GM18909 (cell line): ENCODE results near the gene KLF6.
A peak's percentile ranks its signal among the peaks of the same experiment; 100 is the strongest.

Source experiments
- ATAC-seq: cut with Tn5 transposase; IDR thresholded peaks from one replicate; pipeline ENCODE4 v1.9.1; 2021; ENCODE audit warnings: mild to moderate bottlenecking; ENCODE audit not compliant: unreplicated experiment, poor library complexity

KLF6 gene

DNA sequence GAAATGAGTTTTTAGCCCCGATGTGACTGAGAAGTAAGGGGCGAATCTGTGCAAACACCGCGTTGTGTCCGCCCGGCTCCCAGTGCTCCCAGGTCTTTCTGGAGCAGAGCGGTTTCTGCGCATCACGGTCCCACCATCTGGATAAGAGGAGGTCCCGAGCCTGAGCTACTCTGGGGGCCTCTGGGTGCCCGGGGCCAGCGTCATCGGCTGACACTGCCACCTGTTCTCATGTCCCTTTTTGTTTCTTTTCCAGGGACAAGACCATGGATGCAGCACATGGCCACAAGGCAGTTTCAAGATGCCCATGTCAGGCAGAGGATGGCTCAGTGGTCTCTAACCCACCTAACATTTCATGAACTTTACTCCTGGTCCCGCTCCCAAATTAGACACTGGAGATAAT is 24.9 kb downstream of the KLF6 start:
- no peak for ATAC-seq

DNA sequence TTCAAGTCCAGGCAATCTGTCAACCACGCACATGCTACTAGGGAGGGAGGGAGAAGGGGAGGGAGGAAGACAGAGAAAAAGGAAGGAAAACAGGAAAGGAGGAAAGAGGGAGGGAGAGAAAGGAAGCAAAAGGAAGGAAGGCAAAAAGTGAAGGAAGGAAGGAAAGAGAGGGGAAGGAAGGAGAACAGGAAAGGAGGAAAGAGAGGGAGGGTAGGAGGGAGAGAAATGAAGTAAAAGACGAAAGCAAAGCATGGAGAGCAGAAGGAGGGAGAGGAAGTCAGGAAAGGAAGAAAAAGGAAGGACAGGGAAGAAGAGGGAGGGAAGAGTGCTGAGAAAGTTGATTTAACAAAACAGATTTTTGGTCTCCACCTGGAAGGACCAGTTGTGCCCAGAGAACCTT is 25.6 kb downstream of the KLF6 start:
- no peak for ATAC-seq

GRCh38 chr10:3758491-3758970 is 26.5 kb downstream of the KLF6 start:
- no peak for ATAC-seq

- peak; percentile 85 for ATAC-seq
These were observed 27.1 kb downstream of the KLF6 start for GRCh38 chr10:3757638-3758490.

GRCh38 chr10:3757250-3757637 is 27.8 kb downstream of the KLF6 start:
- no peak for ATAC-seq

GRCh38 chr10:3756360-3756740 is 28.7 kb downstream of the KLF6 start:
- ATAC-seq = no peak

DNA sequence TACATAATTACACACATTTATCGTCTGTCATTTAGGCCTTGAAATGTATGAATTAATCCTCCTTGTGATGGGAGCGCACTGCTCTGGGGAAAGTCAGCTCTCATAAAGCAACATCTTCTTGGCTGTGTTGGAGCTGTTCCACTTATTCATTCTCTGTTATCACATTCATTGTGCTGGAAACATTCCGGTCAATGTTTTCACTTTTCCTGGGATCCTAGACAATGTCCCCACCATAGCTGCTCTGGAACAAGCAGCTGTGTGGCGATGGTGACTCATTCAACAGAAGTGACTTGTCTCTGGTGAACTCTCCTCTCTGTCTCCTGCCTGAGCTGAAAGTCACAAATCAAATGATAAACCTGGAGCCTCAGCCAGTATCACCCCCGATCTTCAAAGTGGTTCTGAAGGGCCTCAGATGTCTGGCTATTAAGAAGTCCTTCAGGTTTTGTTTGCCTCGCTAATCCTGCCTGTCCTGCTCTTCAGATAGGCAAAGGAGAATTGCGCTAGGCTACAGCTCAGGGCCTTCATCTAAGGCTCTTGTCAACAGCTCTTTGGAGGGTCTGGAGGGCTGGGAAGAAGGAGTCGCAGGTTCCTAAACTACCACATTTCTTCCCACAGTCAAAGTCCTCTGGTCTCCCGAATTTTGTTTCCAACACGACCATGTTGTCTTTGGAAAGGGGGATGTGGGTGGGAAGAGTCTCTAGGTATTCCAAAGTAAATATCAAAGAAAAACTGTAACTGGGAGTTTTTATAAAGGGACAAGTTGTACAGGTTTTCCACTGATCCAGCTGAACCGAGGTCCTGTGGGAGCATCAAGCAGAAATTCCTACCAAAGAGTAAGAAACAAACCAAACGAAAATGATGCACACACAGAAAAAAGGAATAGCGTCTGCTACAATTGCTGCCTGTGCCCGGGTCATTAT is 29.3 kb downstream of the KLF6 start:
- no peak for ATAC-seq

GRCh38 chr10:3754727-3755439 is 30.1 kb downstream of the KLF6 start:
- ATAC-seq = no peak

- no peak for ATAC-seq
These were observed 34.2 kb downstream of the KLF6 start for GRCh38 chr10:3750854-3751253.

DNA sequence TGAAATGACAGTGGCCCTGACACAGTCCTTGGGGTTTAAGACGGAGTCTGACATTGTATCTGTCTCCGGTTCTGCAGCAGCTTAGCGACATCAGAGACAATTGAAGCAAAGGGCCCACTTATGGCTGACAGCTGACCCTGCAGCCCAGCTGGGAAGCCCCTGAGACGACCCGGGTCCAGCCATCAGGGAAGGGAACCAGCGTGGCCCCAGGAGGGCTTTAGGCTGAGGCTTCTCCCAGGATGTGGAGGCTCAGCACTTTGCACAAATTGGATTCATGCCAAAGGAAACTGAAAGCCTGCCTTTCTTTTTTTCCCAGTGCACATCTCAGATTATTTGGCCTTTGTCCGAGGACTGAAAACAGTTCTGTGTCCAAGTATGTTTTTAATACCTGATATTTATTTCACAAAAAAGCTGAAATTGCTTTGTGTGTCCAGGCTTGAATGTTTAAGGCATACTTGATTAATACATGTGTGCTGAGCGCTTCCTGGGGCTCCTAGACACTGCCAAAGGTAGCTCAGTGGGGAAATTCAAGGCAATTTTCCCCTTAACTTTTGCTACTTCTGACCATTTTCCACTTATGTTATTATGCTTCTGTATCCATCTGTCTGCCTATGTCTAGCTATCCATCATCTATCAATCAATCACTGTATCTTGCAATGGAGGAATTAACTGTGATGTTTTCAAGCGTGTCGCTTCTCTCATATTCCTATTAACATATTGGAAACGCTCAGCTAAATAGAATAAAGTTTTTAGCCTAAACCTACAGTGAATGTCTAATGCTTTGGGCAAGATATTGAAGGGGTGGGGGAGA is 34.8 kb downstream of the KLF6 start:
- peak; percentile 43 for ATAC-seq

DNA sequence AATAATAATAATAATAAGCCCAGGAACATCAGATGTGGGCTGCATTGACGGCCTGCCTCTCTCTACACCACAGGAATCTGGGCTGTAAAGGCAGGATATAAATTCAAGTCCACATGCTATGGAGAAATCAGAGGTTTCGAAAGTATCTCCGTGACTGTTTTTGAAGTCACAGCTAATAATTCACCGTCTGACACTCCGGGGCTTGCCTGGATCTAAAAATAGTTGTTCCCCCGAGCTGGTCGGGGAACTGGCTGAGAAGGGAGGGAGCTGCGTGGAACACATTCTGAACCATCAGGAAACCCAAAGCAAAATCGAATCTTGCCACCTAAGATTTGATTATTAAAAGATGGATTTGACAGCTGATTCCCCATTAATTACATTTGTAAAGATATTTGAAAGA is 35.4 kb downstream of the KLF6 start:
- ATAC-seq = peak; percentile 50

- no peak for ATAC-seq
These were observed 36.0 kb downstream of the KLF6 start for GRCh38 chr10:3749011-3749410.

- ATAC-seq = no peak
These were observed 36.5 kb downstream of the KLF6 start for GRCh38 chr10:3748484-3748883.

- ATAC-seq = no peak
These were observed 37.0 kb downstream of the KLF6 start for GRCh38 chr10:3747984-3748383.

DNA sequence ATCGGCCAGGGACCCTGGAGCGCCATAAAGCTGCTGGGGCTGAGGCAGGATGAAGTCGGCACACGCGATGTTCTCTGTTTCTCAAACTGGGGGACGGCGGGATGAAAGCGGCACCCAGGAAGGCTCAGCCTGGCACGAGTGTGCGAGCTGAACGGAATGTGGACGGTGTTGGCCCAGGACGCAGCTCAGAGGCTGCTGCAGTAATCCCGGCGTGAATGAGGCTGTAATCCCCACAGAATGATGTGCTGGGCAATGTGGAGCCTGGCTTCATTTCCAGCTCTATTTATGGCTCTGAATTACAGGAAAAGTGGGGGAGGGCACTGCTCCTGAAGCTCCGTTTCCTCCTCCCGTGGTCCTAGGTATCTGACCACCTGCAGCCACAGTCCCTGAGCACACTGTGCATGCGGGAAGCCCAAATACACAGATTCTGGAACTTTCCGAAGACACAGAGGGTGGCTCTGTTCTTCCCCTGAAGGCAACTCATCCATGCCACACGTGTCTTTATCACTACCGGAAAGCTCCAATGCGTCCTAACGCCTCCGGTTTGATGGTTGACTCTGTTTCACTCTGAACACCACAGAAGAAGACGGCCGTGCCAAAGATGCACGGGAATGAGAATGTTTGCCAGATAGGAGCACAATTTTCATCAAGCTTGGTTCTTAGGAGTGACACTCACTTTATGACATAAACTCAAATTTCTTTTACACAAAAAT is 37.6 kb downstream of the KLF6 start:
- ATAC-seq = no peak

DNA sequence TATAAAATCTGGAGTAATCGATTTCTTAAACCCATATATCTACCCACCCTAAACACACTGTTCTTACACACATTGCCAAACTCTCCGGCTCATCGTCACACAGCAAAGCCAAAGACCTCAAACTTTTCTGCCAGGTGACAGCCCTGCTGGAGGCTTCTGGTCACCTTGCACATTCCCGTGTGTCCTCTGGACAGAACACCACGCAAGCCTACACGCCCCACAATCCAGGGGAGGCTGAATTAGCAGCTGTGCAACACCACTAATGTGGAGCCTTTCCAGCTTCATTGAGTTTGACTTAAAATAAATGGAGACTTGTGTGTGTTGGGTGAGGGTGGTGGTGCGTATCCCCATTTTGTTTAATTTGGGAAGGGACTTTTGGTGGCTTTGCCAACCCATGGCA is 38.4 kb downstream of the KLF6 start:
- ATAC-seq = no peak

- no peak for ATAC-seq
These were observed 39.5 kb downstream of the KLF6 start for GRCh38 chr10:3745521-3745920.

- no peak for ATAC-seq
These were observed 43.1 kb downstream of the KLF6 start for GRCh38 chr10:3741688-3742461.
